ENCODE measurements around the gene SDS. TPM values are rescaled to one million over a fixed set of nuclear protein-coding genes. Genes with fewer than 3 reads are reported as not detected.

The SDS gene
- total and polyA plus RNA-seq, 2 of the 13 experiments (the other 11 are each of a cell fraction or from before 2014, with no cell fraction given): not detected

GRCh38 chr12:113439606-113440030 lies 35.9 kb upstream of the SDS start:
- H2AFZ ChIP-seq (ENCODE audit: low read length): no peak overlapping the region
- H3K27ac ChIP-seq (ENCODE audit: extremely low read length, insufficient read depth, low read length): no peak overlapping the region
- H3K4me1 ChIP-seq (ENCODE audit: insufficient read depth, low read length): peaks cover 7% of the 10 kb centered on the region; the same call in 1 of the 2 replicates
- peaks cover 0 to 22% of the 10 kb centered on the region in 2 experiments; a peak in 1 of 5 replicates for H3K27me3 ChIP-seq (ENCODE audit: control insufficient read depth in 1 of 2, insufficient read depth in 2 of 2, low read length in 2 of 2)
- ChIA-PET CTCF (ENCODE audit: low intra/inter-chr PET ratio, low total read pairs) (interaction anchor here (1.4 to 1.5 kb wide), 2 partner anchors 128 to 472 kb away, joined by 4 to 8 read pairs; no protein-coding TSS in a partner anchor), POLR2A (no interaction called here)
- 4% methylated on average over 6 of the region's 8 CpGs for WGBS (ENCODE audit: low lambda C conversion rate)
- H4K20me1 ChIP-seq (ENCODE audit: insufficient read depth, low read length): no peaks in the 10 kb centered on the region
- DNase-seq (ENCODE audit: low spot score) (peak; percentile 40), ATAC-seq (peak; percentile 86), FAIRE-seq (peak; percentile 64)
- H3K36me3 ChIP-seq (replicated peaks in 1 of 2; ENCODE audit: control insufficient read depth in 1 of 2, insufficient read depth in 2 of 2, low read length in 2 of 2): no peaks in the 10 kb centered on the region
- H3K9ac ChIP-seq (ENCODE audit: insufficient read depth, low read depth, low read length): no peak overlapping the region
- H3K4me2 ChIP-seq (ENCODE audit: low read depth, low read length): no peak overlapping the region
- BruUV-seq (replicated peaks): no TSS peak
- no peak overlapping the region for H3K4me3 ChIP-seq (replicated peaks in 1 of 3; ENCODE audit: insufficient read depth in 1 of 3, low read depth in 2 of 3, low read length in 3 of 3)
- in situ Hi-C loops (cut with HindIII; ENCODE audit: extremely low pct_ligation_motif_present, low pct_unique_long_range_greater_than_20kb): loop anchor here (10.0 kb wide), 1 partner anchor 475 kb away; no protein-coding TSS in a partner anchor
- no peaks in the 10 kb centered on the region for H3K79me2 ChIP-seq (ENCODE audit: insufficient read depth, low read length)
- H3K9me3 ChIP-seq (ENCODE audit: low read length): no peaks in the 10 kb centered on the region
- intact Hi-C loops (cut with micrococcal nuclease; ENCODE audit: unreplicated experiment): loop anchor here (1.0 kb wide), 1 partner anchor 473 kb away; no protein-coding TSS in a partner anchor
- TF ChIP-seq STAG1 (CRISPR knock-in tag; IDR thresholded peaks at IDR 0.05) (peak; percentile 83), NONO (IDR thresholded peaks at IDR 0.05) (no peak), NONO (CRISPR knock-in tag; conservative IDR thresholded peaks at IDR 0.05) (no peak), ZNF550 (CRISPR knock-in tag; IDR thresholded peaks at IDR 0.05; ENCODE audit: borderline replicate concordance) (0 out of 2 replicates have a peak, but pooled peaks have one; percentile 22), SMC3 (IDR thresholded peaks at IDR 0.05; ENCODE audit: low read length) (peak; percentile 47), ZNF350 (CRISPR knock-in tag; IDR thresholded peaks at IDR 0.05; ENCODE audit: borderline replicate concordance, low read depth) (0 out of 2 replicates have a peak, but pooled peaks have one; percentile 33), ZNF7 (CRISPR knock-in tag; IDR thresholded peaks at IDR 0.05) (no peak), ZNF768 (CRISPR knock-in tag; IDR thresholded peaks at IDR 0.05) (peak; percentile 25; the same call in 1 of the 2 replicates), ZNF563 (CRISPR knock-in tag; IDR thresholded peaks at IDR 0.05) (no peak), XRCC5 (optimal IDR thresholded peaks at IDR 0.05; ENCODE audit: low read length) (peak; percentile 24), NFATC3 (CRISPR knock-in tag; IDR thresholded peaks at IDR 0.05) (no peak), ZBTB42 (CRISPR knock-in tag; IDR thresholded peaks at IDR 0.05) (no peak), HNF4A (CRISPR knock-in tag; IDR thresholded peaks at IDR 0.05) (no peak)
- TF ChIP-seq, protein P1, sequence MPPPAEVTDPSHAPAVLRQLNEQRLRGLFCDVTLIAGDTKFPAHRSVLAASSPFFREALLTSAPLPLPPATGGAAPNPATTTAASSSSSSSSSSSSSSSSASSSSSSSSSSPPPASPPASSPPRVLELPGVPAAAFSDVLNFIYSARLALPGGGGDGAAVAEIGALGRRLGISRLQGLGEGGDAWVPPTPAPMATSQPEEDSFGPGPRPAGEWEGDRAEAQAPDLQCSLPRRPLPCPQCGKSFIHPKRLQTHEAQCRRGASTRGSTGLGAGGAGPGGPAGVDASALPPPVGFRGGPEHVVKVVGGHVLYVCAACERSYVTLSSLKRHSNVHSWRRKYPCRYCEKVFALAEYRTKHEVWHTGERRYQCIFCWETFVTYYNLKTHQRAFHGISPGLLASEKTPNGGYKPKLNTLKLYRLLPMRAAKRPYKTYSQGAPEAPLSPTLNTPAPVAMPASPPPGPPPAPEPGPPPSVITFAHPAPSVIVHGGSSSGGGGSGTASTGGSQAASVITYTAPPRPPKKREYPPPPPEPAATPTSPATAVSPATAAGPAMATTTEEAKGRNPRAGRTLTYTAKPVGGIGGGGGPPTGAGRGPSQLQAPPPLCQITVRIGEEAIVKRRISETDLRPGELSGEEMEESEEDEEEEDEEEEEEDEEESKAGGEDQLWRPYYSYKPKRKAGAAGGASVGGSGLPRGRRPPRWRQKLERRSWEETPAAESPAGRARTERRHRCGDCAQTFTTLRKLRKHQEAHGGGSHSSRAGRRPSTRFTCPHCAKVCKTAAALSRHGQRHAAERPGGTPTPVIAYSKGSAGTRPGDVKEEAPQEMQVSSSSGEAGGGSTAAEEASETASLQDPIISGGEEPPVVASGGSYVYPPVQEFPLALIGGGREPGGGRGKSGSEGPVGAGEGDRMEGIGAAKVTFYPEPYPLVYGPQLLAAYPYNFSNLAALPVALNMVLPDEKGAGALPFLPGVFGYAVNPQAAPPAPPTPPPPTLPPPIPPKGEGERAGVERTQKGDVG (CRISPR knock-in tag; IDR thresholded peaks at IDR 0.05; ENCODE audit: borderline replicate concordance): 0 out of 2 replicates have a peak, but pooled peaks have one; percentile 45
- TF ChIP-seq, protein P2, sequence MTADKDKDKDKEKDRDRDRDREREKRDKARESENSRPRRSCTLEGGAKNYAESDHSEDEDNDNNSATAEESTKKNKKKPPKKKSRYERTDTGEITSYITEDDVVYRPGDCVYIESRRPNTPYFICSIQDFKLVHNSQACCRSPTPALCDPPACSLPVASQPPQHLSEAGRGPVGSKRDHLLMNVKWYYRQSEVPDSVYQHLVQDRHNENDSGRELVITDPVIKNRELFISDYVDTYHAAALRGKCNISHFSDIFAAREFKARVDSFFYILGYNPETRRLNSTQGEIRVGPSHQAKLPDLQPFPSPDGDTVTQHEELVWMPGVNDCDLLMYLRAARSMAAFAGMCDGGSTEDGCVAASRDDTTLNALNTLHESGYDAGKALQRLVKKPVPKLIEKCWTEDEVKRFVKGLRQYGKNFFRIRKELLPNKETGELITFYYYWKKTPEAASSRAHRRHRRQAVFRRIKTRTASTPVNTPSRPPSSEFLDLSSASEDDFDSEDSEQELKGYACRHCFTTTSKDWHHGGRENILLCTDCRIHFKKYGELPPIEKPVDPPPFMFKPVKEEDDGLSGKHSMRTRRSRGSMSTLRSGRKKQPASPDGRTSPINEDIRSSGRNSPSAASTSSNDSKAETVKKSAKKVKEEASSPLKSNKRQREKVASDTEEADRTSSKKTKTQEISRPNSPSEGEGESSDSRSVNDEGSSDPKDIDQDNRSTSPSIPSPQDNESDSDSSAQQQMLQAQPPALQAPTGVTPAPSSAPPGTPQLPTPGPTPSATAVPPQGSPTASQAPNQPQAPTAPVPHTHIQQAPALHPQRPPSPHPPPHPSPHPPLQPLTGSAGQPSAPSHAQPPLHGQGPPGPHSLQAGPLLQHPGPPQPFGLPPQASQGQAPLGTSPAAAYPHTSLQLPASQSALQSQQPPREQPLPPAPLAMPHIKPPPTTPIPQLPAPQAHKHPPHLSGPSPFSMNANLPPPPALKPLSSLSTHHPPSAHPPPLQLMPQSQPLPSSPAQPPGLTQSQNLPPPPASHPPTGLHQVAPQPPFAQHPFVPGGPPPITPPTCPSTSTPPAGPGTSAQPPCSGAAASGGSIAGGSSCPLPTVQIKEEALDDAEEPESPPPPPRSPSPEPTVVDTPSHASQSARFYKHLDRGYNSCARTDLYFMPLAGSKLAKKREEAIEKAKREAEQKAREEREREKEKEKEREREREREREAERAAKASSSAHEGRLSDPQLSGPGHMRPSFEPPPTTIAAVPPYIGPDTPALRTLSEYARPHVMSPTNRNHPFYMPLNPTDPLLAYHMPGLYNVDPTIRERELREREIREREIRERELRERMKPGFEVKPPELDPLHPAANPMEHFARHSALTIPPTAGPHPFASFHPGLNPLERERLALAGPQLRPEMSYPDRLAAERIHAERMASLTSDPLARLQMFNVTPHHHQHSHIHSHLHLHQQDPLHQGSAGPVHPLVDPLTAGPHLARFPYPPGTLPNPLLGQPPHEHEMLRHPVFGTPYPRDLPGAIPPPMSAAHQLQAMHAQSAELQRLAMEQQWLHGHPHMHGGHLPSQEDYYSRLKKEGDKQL (CRISPR knock-in tag; IDR thresholded peaks at IDR 0.05; ENCODE audit: low read depth): no peak
- TF ChIP-seq, protein P3, sequence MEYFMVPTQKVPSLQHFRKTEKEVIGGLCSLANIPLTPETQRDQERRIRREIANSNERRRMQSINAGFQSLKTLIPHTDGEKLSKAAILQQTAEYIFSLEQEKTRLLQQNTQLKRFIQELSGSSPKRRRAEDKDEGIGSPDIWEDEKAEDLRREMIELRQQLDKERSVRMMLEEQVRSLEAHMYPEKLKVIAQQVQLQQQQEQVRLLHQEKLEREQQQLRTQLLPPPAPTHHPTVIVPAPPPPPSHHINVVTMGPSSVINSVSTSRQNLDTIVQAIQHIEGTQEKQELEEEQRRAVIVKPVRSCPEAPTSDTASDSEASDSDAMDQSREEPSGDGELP (IDR thresholded peaks at IDR 0.05; ENCODE audit: borderline replicate concordance, low read depth): no peak
